IPS-NIHi7 (cell line): Measurements from ENCODE around the gene IMMP2L.
"Not testable (repeated sequence)": the region's sequence is repeated elsewhere in the genome, so short reads cannot be mapped to it uniquely, and the experiment has no call there.

ENCODE experiments used
- DNase-seq: peaks from one replicate; pipeline ENCODE4 v3.0.0; 2012; ENCODE audit warnings: mixed read lengths; ENCODE audit errors: extremely low spot score

Gene IMMP2L

DNA sequence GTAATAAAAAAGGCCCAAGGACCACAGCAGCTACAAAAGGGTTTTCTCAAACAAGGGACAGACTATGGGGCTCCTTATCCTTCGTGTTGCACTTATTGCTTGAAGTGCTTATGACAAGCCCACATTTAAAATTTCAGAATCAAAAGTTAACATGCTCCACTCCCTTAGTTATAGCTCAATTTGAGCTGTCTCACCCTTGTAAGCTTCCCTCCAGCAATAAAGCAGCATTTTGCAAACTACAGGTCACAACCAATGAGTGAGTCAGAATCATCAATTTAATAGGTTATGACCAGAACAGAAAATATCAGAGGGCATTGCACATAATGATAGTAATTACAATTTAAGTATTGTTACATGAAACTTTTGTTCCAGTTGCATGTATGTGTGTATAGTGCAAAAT lies 53.0 kb downstream of the IMMP2L start:
- DNase-seq = no peak

DNA sequence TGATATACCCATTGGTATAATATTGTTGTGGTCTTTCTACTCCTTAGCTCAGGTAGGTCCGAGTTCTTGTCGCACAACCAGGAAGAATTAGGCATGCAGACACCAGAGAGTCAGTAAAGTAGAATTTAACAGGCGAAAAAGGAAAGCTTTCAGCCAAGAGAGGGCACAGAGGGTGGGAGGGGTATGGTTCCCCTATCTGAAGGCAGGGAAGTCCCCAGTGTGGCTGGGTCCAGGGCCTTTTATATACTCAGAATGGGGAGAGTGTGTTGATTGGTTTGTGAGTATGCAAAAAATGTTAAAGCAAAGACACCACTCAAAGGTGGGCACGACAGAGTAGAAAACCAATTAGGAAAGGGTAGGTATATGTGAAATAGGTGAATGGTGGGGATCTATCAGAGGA lies 53.9 kb downstream of the IMMP2L start:
- no peak for DNase-seq

DNA sequence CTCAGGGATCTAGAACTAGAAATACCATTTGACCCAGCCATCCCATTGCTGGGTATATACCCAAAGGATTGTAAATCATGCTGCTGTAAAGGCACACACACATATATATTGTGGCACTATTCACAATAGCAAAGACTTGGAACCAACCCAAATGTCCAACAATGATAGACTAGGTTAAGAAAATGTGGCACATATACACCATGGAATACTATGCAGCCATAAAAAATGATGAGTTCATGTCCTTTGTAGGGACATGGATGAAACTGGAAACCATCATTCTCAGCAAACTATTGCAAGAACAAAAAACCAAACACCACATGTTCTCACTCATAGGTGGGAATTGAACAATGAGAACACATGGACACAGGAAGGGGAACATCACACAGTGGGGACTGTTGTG lies 56.9 kb downstream of the IMMP2L start:
- DNase-seq = not testable (repeated sequence)

DNA sequence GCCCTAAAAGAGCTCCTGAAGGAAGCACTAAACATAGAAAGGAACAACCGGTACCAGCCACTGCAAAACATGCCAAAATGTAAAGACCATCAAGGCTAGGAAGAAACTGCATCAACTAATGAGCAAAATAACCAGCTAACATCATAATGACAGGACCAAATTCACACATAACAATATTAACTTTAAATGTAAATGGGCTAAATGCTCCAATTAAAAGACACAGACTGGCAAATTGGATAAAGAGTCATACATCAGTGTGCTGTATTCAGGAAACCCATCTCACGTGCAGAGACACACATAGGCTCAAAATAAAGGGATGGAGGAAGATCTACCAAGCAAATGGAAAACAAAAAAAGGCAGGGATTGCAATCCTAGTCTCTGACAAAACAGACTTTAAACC lies 60.5 kb downstream of the IMMP2L start:
- DNase-seq = not testable (repeated sequence)

GRCh38 chr7:111499027-111499426 lies 63.3 kb downstream of the IMMP2L start:
- no peak for DNase-seq

DNA sequence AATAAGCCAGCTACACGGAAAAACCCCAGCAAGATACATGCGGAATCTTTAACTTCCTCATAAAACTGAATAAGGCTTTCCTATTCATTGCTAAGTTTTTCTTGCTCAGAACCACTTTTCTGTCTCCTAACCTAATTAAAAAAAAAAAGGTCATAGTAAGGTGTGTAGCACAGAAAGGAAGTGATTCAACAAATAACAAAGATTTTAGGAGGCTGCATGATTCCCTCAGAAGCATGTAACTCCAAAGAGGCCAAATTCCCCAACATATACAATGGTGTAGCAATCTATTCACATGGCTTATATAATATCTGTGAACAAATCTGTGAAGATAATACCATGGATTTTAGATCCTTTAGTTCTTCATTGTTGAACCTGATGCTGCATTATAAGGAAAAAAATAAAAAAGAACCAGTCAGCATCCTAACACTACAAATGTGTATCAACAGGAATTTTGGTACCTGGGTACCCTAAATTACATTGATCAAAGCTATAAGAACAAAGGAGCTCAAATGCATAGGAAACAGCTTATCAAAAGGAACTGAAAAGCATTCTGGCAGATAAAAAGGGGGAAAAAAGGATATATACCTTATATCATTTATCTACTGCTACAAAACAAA lies 63.8 kb downstream of the IMMP2L start:
- DNase-seq = no peak

GRCh38 chr7:111495173-111495810 lies 67.0 kb downstream of the IMMP2L start:
- no peak for DNase-seq

DNA sequence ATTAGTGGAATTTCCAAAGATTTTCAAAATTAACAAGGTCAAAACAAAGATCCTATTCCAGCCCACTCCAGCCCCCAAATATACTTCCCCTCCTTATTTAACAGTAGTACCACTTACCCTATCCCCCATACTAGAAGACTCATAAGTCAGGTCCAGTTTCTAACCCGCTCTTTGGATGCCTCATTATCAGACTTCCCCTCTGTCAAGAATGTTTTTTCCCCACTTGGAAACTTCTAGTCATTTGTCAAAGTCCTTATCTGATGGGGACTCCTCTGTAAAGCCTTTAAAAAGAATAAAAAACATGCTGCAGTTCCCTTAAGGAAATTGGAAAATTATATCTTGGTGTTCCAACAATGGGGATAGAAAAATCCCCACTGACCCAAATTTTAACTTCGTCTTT lies 70.1 kb downstream of the IMMP2L start:
- DNase-seq = no peak

DNA sequence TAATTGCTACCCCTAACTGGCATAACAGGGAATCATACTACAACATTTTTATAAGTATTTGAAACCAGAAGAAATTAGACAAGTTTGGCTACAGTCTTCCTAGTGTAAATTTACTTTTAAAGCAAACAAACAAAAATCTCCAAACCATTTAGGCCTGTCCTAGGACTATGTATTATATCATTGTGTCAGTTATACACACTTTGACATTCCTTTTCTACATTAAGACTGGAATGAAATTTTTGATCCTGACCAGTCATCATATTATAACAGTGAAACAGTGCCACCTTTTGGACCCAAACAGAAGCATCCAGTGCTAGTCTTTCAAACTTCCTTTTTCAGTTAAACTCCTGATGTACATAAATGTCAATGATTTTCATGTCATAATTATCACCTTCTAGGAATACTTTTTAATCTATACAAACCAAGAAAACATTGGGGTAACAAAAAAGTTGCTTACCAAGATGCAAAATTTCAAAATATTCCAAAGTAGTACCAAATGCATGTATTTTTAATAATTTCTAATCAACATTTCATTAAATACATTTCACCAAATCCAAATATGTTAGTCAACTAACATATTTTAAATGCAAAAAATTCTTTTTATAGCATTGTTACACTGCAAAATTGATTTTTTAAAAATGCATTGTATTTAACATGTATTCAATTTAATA lies 75.7 kb downstream of the IMMP2L start:
- DNase-seq = peak; percentile 20

DNA sequence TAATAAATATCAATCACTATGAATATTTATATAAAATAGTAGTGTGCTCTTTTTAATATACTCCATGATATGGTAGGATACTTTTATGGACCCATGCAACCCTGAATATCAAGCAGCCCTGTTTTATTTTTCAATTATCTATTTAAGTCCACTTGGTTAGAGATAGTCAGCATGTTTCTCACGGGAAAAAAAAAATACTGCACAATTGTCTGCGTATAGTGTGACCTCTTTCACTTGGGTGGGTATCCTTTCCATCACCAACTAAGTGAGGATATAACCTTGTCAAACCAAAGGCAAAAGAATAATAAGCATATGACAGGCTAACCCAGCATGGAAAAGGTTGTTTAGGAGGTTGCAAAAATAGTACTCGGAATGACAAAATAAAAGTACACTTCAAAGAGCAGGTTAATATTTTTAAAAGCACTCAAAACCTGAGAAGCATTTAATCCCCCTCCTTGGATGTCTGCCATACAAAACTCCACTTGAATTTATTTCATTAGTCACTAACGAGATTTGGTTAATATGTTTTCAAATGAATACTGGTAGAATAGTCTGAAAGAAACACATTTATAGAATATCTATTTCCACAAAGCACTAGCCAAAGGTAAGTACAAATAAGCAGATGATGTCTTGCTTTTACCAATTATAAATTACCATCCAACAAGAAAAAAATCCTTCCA lies 76.5 kb downstream of the IMMP2L start:
- DNase-seq = no peak

DNA sequence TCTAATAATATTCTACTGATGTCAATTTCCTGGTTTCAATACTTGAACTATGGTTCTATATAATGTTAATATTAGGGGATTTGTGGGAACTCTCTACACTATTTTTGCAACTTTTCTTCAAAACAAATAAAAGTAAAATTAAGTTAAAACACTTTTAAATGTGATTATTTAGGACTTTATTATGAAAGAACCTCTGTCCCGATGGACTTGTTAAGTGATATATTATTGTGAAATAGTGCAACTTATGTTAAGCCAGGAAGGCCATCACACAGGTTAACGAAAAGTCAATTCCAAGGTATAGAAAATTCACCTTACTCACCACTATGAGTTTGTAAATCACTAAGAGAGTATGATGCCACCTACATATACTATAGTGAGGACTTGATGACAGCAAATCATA lies 79.2 kb downstream of the IMMP2L start:
- no peak for DNase-seq

GRCh38 chr7:111477462-111478225 lies 84.6 kb downstream of the IMMP2L start:
- no peak for DNase-seq

GRCh38 chr7:111476586-111477293 lies 85.6 kb downstream of the IMMP2L start:
- DNase-seq = no peak

DNA sequence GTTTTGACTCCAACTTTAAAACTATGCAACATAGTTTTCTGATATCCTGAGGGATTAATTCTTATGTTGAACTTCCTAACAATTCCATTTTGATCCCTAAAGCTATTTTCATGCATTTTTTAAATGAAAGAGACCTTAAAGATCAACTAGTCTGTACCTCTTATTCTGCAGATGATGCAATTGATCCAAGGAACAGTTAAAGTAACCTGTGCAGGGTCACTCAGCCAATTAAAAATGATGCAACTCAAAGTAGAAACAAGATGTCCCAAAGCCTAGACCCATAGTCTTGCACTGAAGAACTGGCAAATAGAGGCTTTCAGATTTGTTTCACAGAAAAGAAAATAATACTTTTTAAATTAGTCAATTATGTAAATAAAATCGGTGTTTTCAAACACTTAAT lies 86.3 kb downstream of the IMMP2L start:
- DNase-seq = no peak

- DNase-seq = no peak
Observed at GRCh38 chr7:111475419-111475748, 86.9 kb downstream of the IMMP2L start.

- DNase-seq = no peak
Observed at GRCh38 chr7:111474723-111475418, 87.4 kb downstream of the IMMP2L start.

- DNase-seq = no peak
Observed at GRCh38 chr7:111473449-111474198, 88.7 kb downstream of the IMMP2L start.

DNA sequence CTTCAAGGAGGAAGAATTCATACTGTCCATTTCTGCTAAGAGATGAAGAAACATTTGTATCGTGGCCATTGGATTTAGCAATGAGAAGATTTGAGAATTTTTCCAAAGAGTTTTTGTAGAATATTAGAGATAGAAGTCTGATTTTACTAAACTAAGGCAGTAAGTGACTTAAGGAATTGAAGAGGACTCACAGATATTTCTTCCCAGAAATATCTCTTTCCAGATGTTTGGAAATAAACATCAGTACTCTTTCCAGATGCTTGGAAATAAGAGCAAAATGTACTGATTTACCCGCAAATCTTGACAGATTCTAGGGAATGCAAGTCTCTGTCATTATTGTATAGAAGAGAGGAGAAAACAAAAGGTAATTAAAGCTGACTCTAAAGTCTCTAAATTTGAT lies 91.3 kb downstream of the IMMP2L start:
- DNase-seq = no peak

GRCh38 chr7:111469894-111470293 lies 92.4 kb downstream of the IMMP2L start:
- not testable (repeated sequence) for DNase-seq

DNA sequence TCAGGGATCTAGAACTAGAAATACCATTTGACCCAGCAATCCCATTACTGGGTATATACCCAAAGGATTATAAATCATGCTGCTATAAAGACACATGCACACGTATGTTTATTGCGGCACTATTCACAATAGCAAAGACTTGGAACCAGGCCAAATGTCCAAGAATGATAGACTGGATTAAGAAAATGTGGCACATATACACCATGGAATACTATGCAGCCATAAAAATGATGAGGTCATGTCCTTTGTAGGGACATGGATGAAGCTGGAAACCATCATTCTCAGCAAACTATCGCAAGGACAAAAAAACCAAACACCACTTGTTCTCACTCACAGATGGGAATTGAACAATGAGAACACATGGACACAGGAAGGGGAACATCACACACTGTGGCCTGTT lies 96.5 kb downstream of the IMMP2L start:
- not testable (repeated sequence) for DNase-seq
